HG03095 (cell line): ENCODE measurements around the gene MPP2.
"Not testable (repeated sequence)": the region's sequence is repeated elsewhere in the genome, so short reads cannot be mapped to it uniquely, and the experiment has no call there.

Experiments
- ATAC-seq: cut with Tn5 transposase; IDR thresholded peaks from one replicate; pipeline ENCODE4 v1.9.1; 2021; ENCODE audit warnings: moderate library complexity; ENCODE audit not compliant: unreplicated experiment

The MPP2 gene

GRCh38 chr17:43931062-43931571 is 23.8 kb upstream of the MPP2 start:
- no peak for ATAC-seq

GRCh38 chr17:43928609-43929008 is 21.3 kb upstream of the MPP2 start:
- no peak for ATAC-seq

GRCh38 chr17:43927929-43928328 is 20.6 kb upstream of the MPP2 start:
- not testable (repeated sequence) for ATAC-seq

DNA sequence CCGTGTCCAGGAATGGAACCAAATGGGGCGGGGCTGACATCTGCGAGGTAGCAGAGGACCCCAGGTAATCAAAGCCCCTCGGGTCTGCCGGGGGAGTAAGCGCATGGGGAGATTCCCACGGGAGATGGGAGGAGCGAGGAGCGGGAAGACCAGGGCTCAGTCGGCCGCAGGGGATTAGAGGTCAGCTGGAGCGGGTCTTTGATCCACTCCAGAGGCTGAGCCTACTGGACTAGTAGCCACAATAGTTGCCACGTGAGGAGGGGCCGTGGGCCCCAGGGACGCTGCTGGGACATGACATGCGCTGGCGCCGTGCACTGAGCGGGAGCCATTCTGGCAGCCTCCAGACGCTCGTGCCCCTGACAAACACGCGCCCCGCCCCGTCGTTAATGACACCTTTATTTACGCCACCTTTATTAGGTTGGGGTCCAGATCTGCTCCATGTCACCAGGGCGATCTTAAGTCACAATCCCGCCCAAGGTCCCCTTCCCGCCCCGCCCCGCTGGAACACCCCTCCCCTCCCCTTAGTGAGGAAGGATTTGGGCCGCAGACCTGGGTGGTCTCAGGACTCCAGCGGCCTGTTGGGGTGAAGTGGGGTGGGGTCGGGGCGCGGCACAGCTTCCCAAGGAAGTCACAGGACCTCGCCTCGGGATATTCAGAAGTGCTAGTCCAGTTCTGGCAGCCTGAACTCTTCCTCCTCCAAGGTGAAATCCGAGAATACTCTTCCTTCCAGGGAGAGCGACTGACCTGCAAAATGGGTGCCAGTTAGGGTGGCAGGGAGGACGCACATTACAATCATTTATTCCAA is 19.9 kb upstream of the MPP2 start:
- ATAC-seq = no peak

DNA sequence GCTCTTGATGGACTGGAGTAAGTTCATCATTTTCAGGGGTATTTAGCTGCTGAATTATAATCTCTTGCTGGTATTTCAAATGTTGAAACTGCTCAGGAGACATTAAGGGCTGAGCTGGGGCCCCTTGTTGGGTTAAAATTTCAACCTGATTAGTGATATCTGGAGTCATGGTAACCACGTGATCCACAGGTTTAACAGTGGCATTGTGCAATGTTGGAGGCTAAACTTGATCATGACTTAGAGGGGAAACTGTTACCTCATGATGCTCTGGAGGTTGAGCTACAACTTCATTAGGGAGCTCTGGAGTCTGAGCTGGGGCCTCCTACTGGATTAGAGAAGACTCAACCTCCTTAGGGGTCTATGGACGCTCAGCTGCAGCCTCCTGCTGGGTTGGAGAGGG is 17.2 kb upstream of the MPP2 start:
- ATAC-seq = no peak

DNA sequence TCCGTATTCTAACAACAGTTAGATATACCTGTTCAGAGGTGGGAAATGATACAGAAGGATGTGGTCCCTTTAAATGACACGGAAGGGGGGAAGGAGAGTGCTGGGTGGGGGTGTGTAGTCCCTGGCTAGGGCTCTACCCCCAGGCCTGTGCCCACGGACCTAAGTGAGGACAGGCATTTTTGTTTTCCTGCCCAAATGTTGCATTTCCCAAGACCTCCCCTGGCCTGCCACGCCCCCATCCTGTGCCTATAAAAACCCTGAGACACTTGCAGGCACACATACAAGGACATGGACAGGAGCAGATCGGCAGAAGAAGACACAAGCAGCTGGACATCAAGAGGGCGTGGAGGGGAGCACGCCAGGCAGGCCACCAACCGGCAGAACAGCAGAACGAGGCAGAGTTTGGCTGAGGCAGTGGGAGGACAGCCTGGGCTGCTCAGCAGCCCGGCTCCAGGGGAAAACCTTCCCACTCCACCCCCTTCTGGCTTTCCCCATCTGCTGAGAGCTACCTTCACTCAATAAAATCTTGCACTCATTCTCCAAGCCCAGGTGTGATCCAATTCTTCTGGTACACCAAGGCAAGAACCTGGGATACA is 13.3 kb upstream of the MPP2 start:
- no peak for ATAC-seq

DNA sequence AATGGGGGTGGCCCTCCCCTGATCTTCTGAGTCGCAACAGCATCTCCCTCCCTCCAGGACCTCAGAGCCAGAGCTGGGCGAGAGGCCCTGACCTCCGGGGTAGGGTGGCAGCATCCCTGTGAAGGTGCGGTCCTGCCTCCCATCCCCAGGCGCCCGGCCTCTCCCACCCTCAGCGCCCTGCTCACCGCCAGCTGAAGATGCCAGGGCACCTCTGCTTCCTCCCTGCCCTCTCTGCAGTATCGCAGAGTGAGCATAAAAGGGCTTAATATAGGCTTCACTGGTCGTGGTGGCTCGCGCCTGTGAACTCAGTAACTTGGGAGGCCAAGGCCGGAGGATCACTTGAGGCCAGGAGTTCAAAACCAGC is 10.7 kb upstream of the MPP2 start:
- ATAC-seq = no peak

DNA sequence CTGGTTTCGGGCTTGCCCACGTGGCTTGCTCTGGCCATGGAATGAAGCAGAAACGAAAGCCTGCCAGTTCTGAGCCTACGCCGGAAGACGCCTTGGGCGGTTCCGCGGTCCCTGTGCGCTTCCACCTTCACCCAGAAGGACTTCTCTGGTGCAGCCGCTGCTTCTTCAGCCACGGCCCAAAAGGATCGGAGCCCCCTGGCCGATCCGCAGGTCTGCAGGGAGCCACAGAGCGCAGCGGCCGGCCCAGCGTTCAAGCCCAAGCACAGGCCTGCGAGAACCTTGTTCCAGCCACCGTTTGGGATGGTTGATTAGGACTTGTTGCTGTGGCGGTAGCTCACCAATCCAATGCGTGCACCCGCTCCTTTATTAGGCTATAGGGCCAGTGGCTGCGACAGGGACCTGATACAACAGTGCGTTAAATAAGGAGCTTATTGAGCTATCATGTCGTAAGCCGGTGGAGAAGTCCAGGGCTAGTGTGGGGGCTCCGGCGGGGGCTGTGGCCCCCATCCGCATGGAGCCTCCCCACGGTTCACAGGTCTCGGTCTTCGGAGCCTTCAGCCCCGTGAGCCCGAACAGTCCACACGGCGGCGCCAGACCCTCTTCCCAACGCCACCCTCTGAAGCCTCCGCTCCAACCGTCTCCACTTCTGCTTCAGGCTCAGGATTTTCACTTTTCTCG is 10.2 kb upstream of the MPP2 start:
- no peak for ATAC-seq

GRCh38 chr17:43917016-43917347 is 9.6 kb upstream of the MPP2 start:
- ATAC-seq = no peak

GRCh38 chr17:43916385-43916784 is 9.0 kb upstream of the MPP2 start:
- no peak for ATAC-seq

DNA sequence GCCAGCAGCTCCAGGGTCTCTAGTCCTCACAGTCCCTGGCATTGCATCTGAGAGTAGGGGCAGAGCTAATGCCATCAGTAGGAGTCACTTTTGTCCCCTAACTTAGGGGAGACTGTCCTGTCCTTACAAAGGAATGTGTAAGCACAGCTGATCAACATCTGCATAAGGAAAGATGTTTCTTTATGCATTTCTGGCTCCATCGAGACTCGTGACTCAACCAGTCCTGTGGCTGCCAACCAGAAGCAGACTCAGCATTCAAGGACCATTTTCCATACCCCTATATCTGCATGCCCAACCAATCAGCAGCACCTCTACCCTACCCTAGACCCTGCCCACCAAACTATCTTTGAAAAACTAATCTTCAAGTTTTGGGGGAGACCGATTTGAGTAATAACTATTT is 8.2 kb upstream of the MPP2 start:
- no peak for ATAC-seq

- ATAC-seq = no peak
These were observed 7.1 kb upstream of the MPP2 start for GRCh38 chr17:43914451-43914850.

- ATAC-seq = no peak
These were observed 6.2 kb upstream of the MPP2 start for GRCh38 chr17:43913584-43913983.

DNA sequence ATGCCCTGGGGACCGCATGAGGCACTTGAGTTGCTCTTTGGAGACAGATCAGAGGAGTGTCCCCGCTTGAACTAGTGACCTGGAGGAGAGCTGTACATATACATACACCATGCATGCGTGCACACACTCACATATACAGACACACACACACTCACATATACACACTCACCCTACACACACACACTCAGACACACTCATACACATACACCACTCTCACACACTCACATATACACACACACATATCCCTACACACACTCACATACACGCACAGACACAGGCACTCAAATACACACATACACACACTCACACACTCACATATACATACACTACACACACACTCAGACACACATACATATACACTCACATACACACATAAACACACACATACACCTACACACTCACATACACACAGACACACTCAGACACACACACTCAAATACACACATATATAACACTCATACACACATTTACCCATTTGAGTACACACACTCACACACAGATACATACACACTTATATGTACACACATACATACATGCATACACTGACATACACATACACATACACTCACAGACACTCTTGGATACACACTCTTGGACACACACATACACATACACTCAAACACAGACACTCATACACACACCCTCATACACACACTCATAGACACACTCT is 5.4 kb upstream of the MPP2 start:
- ATAC-seq = no peak

GRCh38 chr17:43911904-43912303 is 4.6 kb upstream of the MPP2 start:
- ATAC-seq = no peak

DNA sequence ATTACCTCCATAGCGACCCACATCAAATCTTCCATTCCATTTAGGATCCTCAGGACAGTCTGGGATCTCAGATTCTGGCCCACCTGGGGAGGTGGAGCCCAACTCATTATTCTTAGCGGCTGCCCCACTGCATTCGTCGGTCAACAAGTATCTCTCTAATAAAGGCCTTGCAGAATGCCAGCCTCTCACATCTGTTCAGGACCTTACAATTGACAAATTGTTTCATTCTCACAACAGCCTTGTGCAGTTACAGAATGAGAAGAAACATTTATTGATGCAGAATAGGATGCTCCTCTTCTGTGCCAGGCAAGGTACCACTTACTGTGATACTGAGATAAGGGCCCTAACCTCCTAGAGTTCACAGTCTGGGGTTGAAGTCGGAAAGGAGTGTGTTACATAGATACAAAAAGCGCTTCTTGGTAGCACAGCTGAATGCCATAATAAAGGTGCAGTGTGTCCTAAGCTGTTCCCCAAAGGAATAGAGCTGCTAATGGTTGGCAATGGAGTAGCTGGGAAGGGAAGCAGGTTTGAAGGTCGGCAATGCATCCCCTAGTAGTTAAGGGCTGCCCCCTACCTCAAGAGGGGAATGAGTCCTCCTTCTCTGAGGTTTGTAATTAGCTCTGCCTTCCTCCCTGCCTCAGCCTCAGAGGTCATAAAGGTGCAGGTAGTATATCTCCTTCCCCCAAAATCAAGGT is 2.3 kb upstream of the MPP2 start:
- ATAC-seq = no peak

GRCh38 chr17:43907998-43908721 is 824 bp upstream of the MPP2 start:
- ATAC-seq = no peak

GRCh38 chr17:43906951-43907424 is 348 bp downstream of the MPP2 start:
- ATAC-seq = no peak

DNA sequence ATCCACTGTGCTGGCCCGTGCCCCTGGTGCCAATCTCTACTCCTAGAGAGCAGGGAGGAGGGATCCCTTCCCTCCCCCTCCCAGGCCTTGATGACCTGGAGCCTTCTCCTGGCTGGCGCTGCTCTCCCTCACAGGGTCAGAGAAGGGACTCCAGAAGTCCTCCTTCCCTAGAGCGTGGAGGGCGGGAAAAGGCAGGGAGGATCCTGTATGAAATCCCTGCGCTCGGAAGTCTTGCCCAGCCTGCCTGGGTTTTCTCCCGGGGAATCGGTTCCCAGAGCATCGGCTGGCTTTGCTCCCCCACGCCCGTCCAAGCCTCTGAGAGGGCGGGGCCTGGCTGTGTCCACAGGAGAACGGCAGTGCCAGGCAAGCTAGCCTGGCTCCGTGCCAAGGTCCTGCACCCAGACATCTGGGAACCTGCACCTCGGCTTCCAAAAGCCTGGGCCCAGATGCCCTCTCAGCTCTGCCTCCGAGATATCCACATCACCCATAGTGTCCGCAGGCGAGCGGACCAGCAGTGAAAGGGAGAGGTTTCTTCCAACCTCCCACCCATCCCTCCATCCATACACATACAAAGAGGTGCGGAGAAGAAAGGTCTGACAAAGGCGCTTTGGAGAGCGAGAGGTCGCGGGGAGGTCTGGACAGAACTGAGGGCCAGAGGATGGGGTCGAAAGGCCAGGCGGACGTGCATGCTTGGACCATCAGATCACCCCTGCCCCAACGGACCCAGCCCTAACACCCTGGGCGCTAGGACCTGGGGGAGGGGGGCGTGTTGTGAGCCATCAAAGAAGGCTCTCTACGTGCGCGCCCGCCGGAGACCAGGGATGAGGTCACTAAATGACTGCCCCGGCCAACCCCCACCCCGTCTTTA is 1.1 kb downstream of the MPP2 start:
- ATAC-seq = no peak
